Activated naive CD8-positive, alpha-beta T cell treated with anti-CD3 and anti-CD28 coated beads, Interleukin-2, amount 10 ng/mL, durations not matched to agents 7 days and 5 days (primary cell): ENCODE measurements around the gene PCDHGB2. TPM values are rescaled to one million over a fixed set of nuclear protein-coding genes. Genes with fewer than 3 reads are reported as not detected.
"Not testable (repeated sequence)": the region's sequence is repeated elsewhere in the genome, so short reads cannot be mapped to it uniquely, and the experiment has no call there.

ENCODE experiments used
- ATAC-seq: fragments of 150-1000 bp; cut with Tn5 transposase; one replicate; pipeline ENCODE4 v1.10.0; 2021; ENCODE audit warnings: low read depth, moderate library complexity
- POLR2A ChIA-PET: fragments of 350-600 bp; sonication (Branson Sonifier 250); formaldehyde crosslinking; loops from one replicate; lab custom pipeline; 2021; ENCODE audit warnings: antibody characterized with exemption; lab: Charles Lee
- DNase-seq: peaks from one replicate; pipeline ENCODE4 v3.0.0; 2021
- H3K27ac Mint-ChIP-seq: one replicate; pipeline ENCODE4 v1.8.0; 2022; ENCODE audit warnings: mild to moderate bottlenecking, mixed read lengths
- H3K27me3 Mint-ChIP-seq: one replicate; pipeline ENCODE4 v1.8.0; 2022; ENCODE audit warnings: mild to moderate bottlenecking, moderate library complexity, mixed read lengths
- H3K36me3 Mint-ChIP-seq: one replicate; pipeline ENCODE4 v1.8.0; 2021; ENCODE audit warnings: mild to moderate bottlenecking, mixed read lengths
- H3K4me1 Mint-ChIP-seq: one replicate; pipeline ENCODE4 v1.8.0; 2021; ENCODE audit warnings: mixed read lengths
- H3K4me3 Mint-ChIP-seq: one replicate; pipeline ENCODE4 v1.8.0; 2022; ENCODE audit warnings: mild to moderate bottlenecking, moderate library complexity, mixed read lengths
- H3K9me3 Mint-ChIP-seq: one replicate; pipeline ENCODE4 v1.8.0; 2021; ENCODE audit warnings: mixed read lengths
- total RNA-seq, 2 experiments: library from RNA; stranded (reverse); gene quantifications; one replicate each; pipeline ENCODE4 v1.2.3, GENCODE V29; 2021

Gene PCDHGB2
- total RNA-seq, 2 experiments from 2014 or later = 0.64 to 0.88 TPM

DNA sequence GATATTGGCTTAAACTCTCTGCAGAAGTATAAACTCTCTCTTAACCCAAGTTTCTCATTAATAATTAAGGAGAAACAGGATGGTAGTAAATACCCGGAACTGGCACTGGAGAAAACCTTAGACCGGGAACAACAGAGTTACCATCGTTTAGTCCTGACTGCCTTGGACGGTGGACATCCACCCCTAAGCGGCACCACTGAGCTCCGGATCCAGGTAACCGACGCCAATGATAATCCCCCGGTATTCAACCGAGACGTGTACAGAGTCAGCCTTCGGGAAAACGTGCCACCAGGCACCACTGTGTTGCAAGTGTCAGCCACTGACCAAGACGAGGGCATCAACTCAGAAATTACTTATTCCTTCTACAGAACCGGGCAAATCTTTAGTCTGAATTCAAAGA, 38.8 kb downstream of the PCDHGB2 start:
- Mint-ChIP-seq H3K4me3 (no peak overlapping the region), H3K27ac (no peak overlapping the region), H3K27me3 (peaks cover 56% of the 10 kb centered on the region), H3K9me3 (peaks cover 18% of the 10 kb centered on the region), H3K4me1 (peaks cover 3% of the 10 kb centered on the region), H3K36me3 (peaks cover 2% of the 10 kb centered on the region)
- DNase-seq (no peak), ATAC-seq (no peak)
- POLR2A ChIA-PET = no interaction called here

GRCh38 chr5:141399555-141400258, 39.9 kb downstream of the PCDHGB2 start:
- Mint-ChIP-seq H3K27me3 (peaks cover 58% of the 10 kb centered on the region), H3K36me3 (peaks cover 2% of the 10 kb centered on the region), H3K4me1 (peaks cover 3% of the 10 kb centered on the region), H3K9me3 (peaks cover 12% of the 10 kb centered on the region), H3K4me3 (peak overlapping the region; percentile 7), H3K27ac (peak overlapping the region; percentile 64)
- DNase-seq (no peak), ATAC-seq (no peak)
- POLR2A ChIA-PET = no interaction called here

GRCh38 chr5:141402553-141403243, 42.9 kb downstream of the PCDHGB2 start, which contains the start of gene PCDHGA9:
PCDHGA9 (plus strand) TSS chr5:141402778; CDS start chr5:141402953, 175 bp downstream.
- Mint-ChIP-seq H3K27me3 (peaks cover 59% of the 10 kb centered on the region), H3K4me1 (peaks cover 3% of the 10 kb centered on the region), H3K27ac (no peak within 1 kb of the TSS), H3K36me3 (peaks cover 2% of the 10 kb centered on the region), H3K4me3 (peak within 1 kb of the TSS; percentile 28), H3K9me3 (peaks cover 17% of the 10 kb centered on the region)
- POLR2A ChIA-PET = no interaction called here
- DNase-seq = no peak
- no peak for ATAC-seq

DNA sequence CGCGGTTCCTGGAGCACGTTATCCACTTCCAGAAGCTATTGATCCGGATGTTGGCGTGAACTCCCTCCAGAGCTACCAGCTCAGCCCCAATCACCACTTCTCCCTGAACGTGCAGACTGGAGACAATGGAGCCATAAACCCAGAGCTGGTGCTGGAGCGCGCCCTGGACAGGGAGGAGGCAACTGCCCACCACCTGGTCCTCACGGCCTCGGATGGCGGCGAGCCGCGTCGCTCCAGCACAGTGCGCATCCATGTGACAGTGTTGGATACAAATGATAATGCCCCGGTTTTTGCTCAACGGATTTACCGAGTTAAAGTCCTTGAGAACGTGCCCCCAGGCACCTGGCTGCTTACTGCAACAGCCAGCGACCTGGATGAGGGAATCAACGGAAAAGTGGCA, 43.6 kb downstream of the PCDHGB2 start:
- Mint-ChIP-seq H3K9me3 (peaks cover 17% of the 10 kb centered on the region), H3K4me3 (no peak overlapping the region), H3K36me3 (peaks cover 2% of the 10 kb centered on the region), H3K27ac (no peak overlapping the region), H3K4me1 (peaks cover 3% of the 10 kb centered on the region), H3K27me3 (peaks cover 64% of the 10 kb centered on the region)
- DNase-seq (no peak), ATAC-seq (no peak)
- POLR2A ChIA-PET = no interaction called here

DNA sequence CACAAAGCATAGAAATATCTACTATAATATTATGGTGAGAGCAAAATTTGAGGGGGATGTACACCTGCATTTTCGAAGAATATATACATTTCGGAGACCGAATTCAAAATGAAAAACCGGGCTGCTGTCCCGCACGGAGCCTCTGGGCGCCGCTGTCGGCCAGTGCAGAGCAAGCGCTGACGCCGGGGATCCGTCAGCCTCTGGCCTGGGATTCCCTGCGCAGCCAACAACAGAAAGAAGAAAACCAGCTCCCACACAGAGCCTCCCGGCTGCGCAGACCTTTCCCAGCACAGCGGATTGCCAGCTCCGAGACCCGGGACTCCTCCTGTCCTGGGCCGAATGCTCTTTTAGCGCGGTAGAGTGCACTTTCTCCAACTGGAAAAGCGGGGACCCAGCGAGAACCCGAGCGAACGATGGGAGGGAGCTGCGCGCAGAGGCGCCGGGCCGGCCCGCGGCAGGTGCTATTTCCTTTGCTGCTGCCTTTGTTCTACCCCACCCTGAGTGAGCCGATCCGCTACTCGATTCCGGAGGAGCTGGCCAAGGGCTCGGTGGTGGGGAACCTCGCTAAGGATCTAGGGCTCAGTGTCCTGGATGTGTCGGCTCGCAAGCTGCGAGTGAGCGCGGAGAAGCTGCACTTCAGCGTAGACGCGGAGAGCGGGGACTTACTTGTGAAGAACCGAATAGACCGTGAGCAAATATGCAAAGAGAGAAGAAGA, 48.2 kb downstream of the PCDHGB2 start, which contains the start of gene PCDHGB6:
Gene PCDHGB6 (plus strand): TSS at position 232 of the 716 bp plus-strand sequence. CDS start 182 bp downstream, at position 414.
- H3K36me3 Mint-ChIP-seq, ATAC-seq, H3K4me1 Mint-ChIP-seq, POLR2A ChIA-PET: not testable (repeated sequence)
- Mint-ChIP-seq H3K27me3 (peaks cover 63% of the 10 kb centered on the region), H3K27ac (peak within 1 kb of the TSS; percentile 44), H3K9me3 (peaks cover 14% of the 10 kb centered on the region), H3K4me3 (peak within 1 kb of the TSS; percentile 52)
- DNase-seq = peak; percentile 62

DNA sequence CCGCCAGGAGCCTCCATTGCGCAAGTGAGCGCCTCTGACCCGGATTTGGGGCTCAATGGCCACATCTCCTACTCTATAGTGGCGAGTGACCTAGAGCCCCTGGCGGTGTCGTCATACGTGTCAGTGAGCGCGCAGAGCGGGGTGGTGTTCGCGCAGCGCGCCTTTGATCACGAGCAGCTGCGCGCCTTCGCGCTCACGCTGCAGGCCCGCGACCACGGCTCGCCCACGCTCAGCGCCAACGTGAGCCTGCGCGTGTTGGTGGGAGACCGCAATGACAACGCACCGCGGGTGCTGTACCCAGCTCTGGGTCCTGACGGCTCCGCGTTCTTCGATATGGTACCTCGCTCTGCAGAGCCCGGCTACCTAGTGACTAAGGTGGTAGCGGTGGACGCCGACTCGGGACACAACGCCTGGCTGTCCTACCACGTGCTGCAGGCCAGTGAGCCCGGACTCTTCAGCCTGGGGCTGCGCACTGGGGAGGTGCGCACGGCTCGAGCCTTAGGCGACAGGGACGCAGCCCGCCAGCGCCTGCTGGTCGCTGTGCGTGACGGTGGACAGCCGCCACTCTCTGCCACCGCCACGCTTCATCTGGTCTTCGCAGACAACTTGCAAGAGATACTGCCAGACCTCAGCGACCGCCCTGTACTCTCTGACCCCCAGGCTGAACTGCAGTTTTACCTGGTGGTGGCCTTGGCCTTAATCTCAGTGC, 50.0 kb downstream of the PCDHGB2 start:
- no peak overlapping the region for H3K4me3 Mint-ChIP-seq
- ATAC-seq (no peak), DNase-seq (no peak)
- H3K27me3 Mint-ChIP-seq = peaks cover 64% of the 10 kb centered on the region
- POLR2A ChIA-PET = no interaction called here
- H3K36me3 Mint-ChIP-seq = peaks cover 4% of the 10 kb centered on the region
- H3K27ac Mint-ChIP-seq = no peak overlapping the region
- H3K4me1 Mint-ChIP-seq = peaks cover 2% of the 10 kb centered on the region
- peaks cover 14% of the 10 kb centered on the region for H3K9me3 Mint-ChIP-seq

DNA sequence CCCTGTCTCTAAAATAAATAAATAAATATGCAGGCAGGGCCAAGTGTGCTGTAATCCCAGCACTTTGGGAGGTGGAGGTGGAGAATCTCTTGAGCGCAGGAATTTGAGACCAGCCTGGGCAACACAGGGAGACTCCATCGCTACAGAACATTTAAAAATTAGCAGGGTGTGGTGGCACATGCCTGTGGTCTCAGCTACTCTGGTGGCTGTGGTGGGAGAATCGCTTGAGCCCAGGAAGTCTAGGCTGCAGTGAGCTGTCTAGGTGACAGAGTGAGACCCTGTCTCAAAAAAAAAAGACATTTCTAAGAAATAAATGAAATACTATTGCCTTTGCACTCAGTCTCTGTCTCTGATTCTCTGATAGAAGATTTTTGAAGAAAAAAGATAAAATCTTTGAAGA, 51.8 kb downstream of the PCDHGB2 start:
- no peak for DNase-seq
- Mint-ChIP-seq H3K27ac (no peak overlapping the region), H3K27me3 (peaks cover 67% of the 10 kb centered on the region), H3K4me1 (peaks cover 2% of the 10 kb centered on the region), H3K4me3 (no peak overlapping the region), H3K36me3 (peaks cover 4% of the 10 kb centered on the region), H3K9me3 (peaks cover 11% of the 10 kb centered on the region)
- POLR2A ChIA-PET = no interaction called here
- no peak for ATAC-seq

Other genes with a start within 250 kb of the PCDHGB2 start
- gene PCDHB4, start 238.2 kb upstream of the PCDHGB2 start, total RNA-seq = not detected
- gene PCDHB5, start 224.8 kb upstream of the PCDHGB2 start, total RNA-seq = not detected
- not detected for gene PCDHB6, start 209.9 kb upstream of the PCDHGB2 start, total RNA-seq
- gene PCDHB7, start 187.3 kb upstream of the PCDHGB2 start, total RNA-seq = not detected
- gene PCDHB8, start 182.2 kb upstream of the PCDHGB2 start, total RNA-seq = not detected
- gene PCDHB16, start 177.6 kb upstream of the PCDHGB2 start, total RNA-seq = not detected
- not detected for gene PCDHB9, start 172.8 kb upstream of the PCDHGB2 start, total RNA-seq
- gene PCDHB10, start 167.6 kb upstream of the PCDHGB2 start, total RNA-seq = not detected
- not detected for gene PCDHB11, start 160.4 kb upstream of the PCDHGB2 start, total RNA-seq
- not detected for gene PCDHB12, start 151.3 kb upstream of the PCDHGB2 start, total RNA-seq
- not detected for gene PCDHB13, start 146.1 kb upstream of the PCDHGB2 start, total RNA-seq
- gene PCDHB14, start 136.7 kb upstream of the PCDHGB2 start, total RNA-seq = under 1 TPM in 1 of 2 experiments, not detected in 1; 0.06 TPM
- gene PCDHB15, start 114.6 kb upstream of the PCDHGB2 start, total RNA-seq = under 1 TPM in 1 of 2 experiments, not detected in 1; 0.06 TPM
- 1 to 10 TPM in 1 of 2 experiments, under 1 TPM in 1; 0.99 to 1.3 TPM for gene SLC25A2, start 55.9 kb upstream of the PCDHGB2 start, total RNA-seq
- gene TAF7, start 39.2 kb upstream of the PCDHGB2 start, total RNA-seq = 10 to 100 TPM; 86.2 to 95.9 TPM
- under 1 TPM; 0.11 to 0.31 TPM for gene PCDHGA1, start 29.5 kb upstream of the PCDHGB2 start, total RNA-seq
- gene PCDHGA2, start 21.2 kb upstream of the PCDHGB2 start, total RNA-seq = under 1 TPM; 0.08 to 0.09 TPM
- gene PCDHGA3, start 16.2 kb upstream of the PCDHGB2 start, total RNA-seq = under 1 TPM in 1 of 2 experiments, not detected in 1; 0.14 TPM
- not detected for gene PCDHGB1, start 9.9 kb upstream of the PCDHGB2 start, total RNA-seq
- under 1 TPM; 0.25 to 0.28 TPM for gene PCDHGA4, start 5.0 kb upstream of the PCDHGB2 start, total RNA-seq
- gene PCDHGA5, start 4.2 kb downstream of the PCDHGB2 start, total RNA-seq = under 1 TPM; 0.23 to 0.30 TPM
- under 1 TPM; 0.44 to 0.82 TPM for gene PCDHGB3, start 10.2 kb downstream of the PCDHGB2 start, total RNA-seq
- gene PCDHGA6, start 13.9 kb downstream of the PCDHGB2 start, total RNA-seq = under 1 TPM; 0.28 to 0.33 TPM
- gene PCDHGA7, start 22.7 kb downstream of the PCDHGB2 start, total RNA-seq = under 1 TPM; 0.26 to 0.28 TPM
- under 1 TPM in 1 of 2 experiments, not detected in 1; 0.11 TPM for gene PCDHGB4, start 27.7 kb downstream of the PCDHGB2 start, total RNA-seq
- gene PCDHGA8, start 32.6 kb downstream of the PCDHGB2 start, total RNA-seq = under 1 TPM; 0.09 to 0.11 TPM
- not detected for gene PCDHGB5, start 38.0 kb downstream of the PCDHGB2 start, total RNA-seq
- gene PCDHGA9, start 42.8 kb downstream of the PCDHGB2 start, total RNA-seq = under 1 TPM in 1 of 2 experiments, not detected in 1; 0.11 TPM
- under 1 TPM; 0.11 to 0.14 TPM for gene PCDHGB6, start 48.0 kb downstream of the PCDHGB2 start, total RNA-seq
- under 1 TPM in 1 of 2 experiments, not detected in 1; 0.14 TPM for gene PCDHGA10, start 53.0 kb downstream of the PCDHGB2 start, total RNA-seq
- gene PCDHGB7, start 57.7 kb downstream of the PCDHGB2 start, total RNA-seq = under 1 TPM in 1 of 2 experiments, not detected in 1; 0.11 TPM
- under 1 TPM; 0.08 to 0.09 TPM for gene PCDHGA11, start 61.1 kb downstream of the PCDHGB2 start, total RNA-seq
- gene PCDHGA12, start 70.5 kb downstream of the PCDHGB2 start, total RNA-seq = under 1 TPM in 1 of 2 experiments, not detected in 1; 0.11 TPM
- gene PCDHGC3, start 116.0 kb downstream of the PCDHGB2 start, total RNA-seq = not detected
- not detected for gene PCDHGC4, start 125.0 kb downstream of the PCDHGB2 start, total RNA-seq
- gene PCDHGC5, start 129.1 kb downstream of the PCDHGB2 start, total RNA-seq = not detected